HEK293 (cell line): ENCODE results near the gene PCP2.
A peak's percentile ranks its signal among the peaks of the same experiment; 100 is the strongest.

ENCODE experiments used
- CTCF ChIA-PET: fragments of 350-600 bp; formaldehyde crosslinking; extraction: SDS; loops from one replicate; lab custom pipeline; 2021; ENCODE audit warnings: antibody characterized with exemption; lab: Yijun Ruan, JAX
- POLR2A ChIA-PET: fragments of 300-600 bp; formaldehyde crosslinking; extraction: SDS; loops from one replicate; lab custom pipeline; 2020; ENCODE audit warnings: antibody characterized with exemption, inconsistent platforms; lab: Yijun Ruan, JAX
- H3K27ac ChIP-seq: fragments of 200-500 bp; sonication (Bioruptor generic); 2 replicates; pipeline ENCODE4 v1.5.1; 2014; ENCODE audit warnings: low read depth, low read length, control low read depth, inconsistent platforms; ENCODE audit errors: extremely low read depth
- H3K36me3 ChIP-seq, 2 experiments: fragments of 200-500 bp in 1 of 2; sonication (Bioruptor generic) in 1 of 2; 1 replicate in 1 of 2; 2 replicates in 1 of 2; pipeline ENCODE4 v1.5.1; 2014 to 2017; ENCODE audit warnings: inconsistent platforms in 2 of 2, low read length in 2 of 2; ENCODE audit not compliant: control insufficient read depth in 2 of 2, insufficient read depth in 1 of 2
- H3K4me1 ChIP-seq: fragments of 200-500 bp; sonication (Bioruptor generic); 2 replicates; pipeline ENCODE4 v1.5.1; 2014; ENCODE audit warnings: mild to moderate bottlenecking, low read length, inconsistent platforms; ENCODE audit not compliant: control insufficient read depth, insufficient read depth
- H3K4me3 ChIP-seq: 2 replicates; pipeline ENCODE4 v1.5.1; 2011; ENCODE audit warnings: low read depth, mild to moderate bottlenecking, control low read depth, low read length, moderate library complexity
- H3K9me3 ChIP-seq: fragments of 200-500 bp; sonication (Bioruptor generic); 2 replicates; pipeline ENCODE4 v1.5.1; 2014; ENCODE audit warnings: low read depth, low read length, inconsistent platforms; ENCODE audit not compliant: control insufficient read depth, insufficient read depth
- HOXA7 ChIP-seq: sonication (generic); formaldehyde crosslinking; IDR thresholded peaks from 2 replicates; pipeline ENCODE4 v1.8.1; 2022; ENCODE audit warnings: missing genetic modification reagents, borderline replicate concordance
- KLF10 ChIP-seq: fragments of 450-650 bp; IDR thresholded peaks from 2 replicates; pipeline ENCODE4 v1.5.1; 2018; ENCODE audit warnings: missing biosample characterization, mild to moderate bottlenecking, missing genetic modification characterization
- SCRT1 ChIP-seq: fragments of 450-650 bp; formaldehyde crosslinking; IDR thresholded peaks from 2 replicates; pipeline ENCODE4 v1.5.1; 2016; ENCODE audit warnings: missing biosample characterization, missing genetic modification characterization, borderline replicate concordance
- SCRT2 ChIP-seq: fragments of 450-650 bp; formaldehyde crosslinking; IDR thresholded peaks from 2 replicates; pipeline ENCODE4 v1.5.1; 2016; ENCODE audit warnings: missing biosample characterization, missing genetic modification characterization
- SP2 ChIP-seq: fragments of 450-650 bp; formaldehyde crosslinking; IDR thresholded peaks from 2 replicates; pipeline ENCODE4 v1.5.1; 2016; ENCODE audit warnings: missing biosample characterization, missing genetic modification characterization
- SP3 ChIP-seq: fragments of 450-650 bp; formaldehyde crosslinking; IDR thresholded peaks from 2 replicates; pipeline ENCODE4 v1.5.1; 2016; ENCODE audit warnings: missing biosample characterization, missing genetic modification characterization
- ZBTB48 ChIP-seq: fragments of 450-650 bp; formaldehyde crosslinking; IDR thresholded peaks from 2 replicates; pipeline ENCODE4 v1.5.1; 2016; ENCODE audit warnings: missing biosample characterization, missing genetic modification characterization
- ZEB2 ChIP-seq: fragments of 450-650 bp; formaldehyde crosslinking; IDR thresholded peaks from 2 replicates; pipeline ENCODE4 v1.5.1; 2016; ENCODE audit warnings: missing biosample characterization, missing genetic modification characterization
- ZNF121 ChIP-seq: fragments of 450-650 bp; formaldehyde crosslinking; IDR thresholded peaks from 2 replicates; pipeline ENCODE4 v1.5.1; 2016; ENCODE audit warnings: missing biosample characterization, missing genetic modification characterization
- ZNF202 ChIP-seq: fragments of 450-650 bp; formaldehyde crosslinking; IDR thresholded peaks from 2 replicates; pipeline ENCODE4 v1.5.1; 2016; ENCODE audit warnings: missing biosample characterization, missing genetic modification characterization, borderline replicate concordance
- ZNF223 ChIP-seq: fragments of 450-650 bp; formaldehyde crosslinking; IDR thresholded peaks from 2 replicates; pipeline ENCODE4 v1.5.1; 2016; ENCODE audit warnings: missing biosample characterization, missing genetic modification characterization
- ZNF266 ChIP-seq: fragments of 450-650 bp; formaldehyde crosslinking; IDR thresholded peaks from 2 replicates; pipeline ENCODE4 v1.5.1; 2016; ENCODE audit warnings: missing biosample characterization, missing genetic modification characterization, low read depth
- ZNF324 ChIP-seq: fragments of 450-650 bp; formaldehyde crosslinking; IDR thresholded peaks from 2 replicates; pipeline ENCODE4 v1.5.1; 2016; ENCODE audit warnings: missing biosample characterization, missing genetic modification characterization
- ZNF335 ChIP-seq: fragments of 450-650 bp; formaldehyde crosslinking; conservative IDR thresholded peaks from 2 replicates; pipeline ENCODE4 v1.5.1; 2016; ENCODE audit warnings: missing biosample characterization, missing genetic modification characterization
- ZNF416 ChIP-seq: fragments of 450-650 bp; formaldehyde crosslinking; IDR thresholded peaks from 2 replicates; pipeline ENCODE4 v1.5.1; 2016; ENCODE audit warnings: missing biosample characterization, missing genetic modification characterization
- ZNF510 ChIP-seq: fragments of 450-650 bp; formaldehyde crosslinking; IDR thresholded peaks from 2 replicates; pipeline ENCODE4 v1.5.1; 2018; ENCODE audit warnings: mild to moderate bottlenecking, missing genetic modification characterization, missing biosample characterization; ENCODE audit not compliant: insufficient replicate concordance
- ZNF514 ChIP-seq: fragments of 450-650 bp; formaldehyde crosslinking; IDR thresholded peaks from 2 replicates; pipeline ENCODE4 v1.5.1; 2016; ENCODE audit warnings: missing biosample characterization, missing genetic modification characterization
- ZNF623 ChIP-seq: fragments of 450-650 bp; formaldehyde crosslinking; IDR thresholded peaks from 2 replicates; pipeline ENCODE4 v1.5.1; 2016; ENCODE audit warnings: missing biosample characterization, missing genetic modification characterization
- ZNF664 ChIP-seq: fragments of 450-650 bp; formaldehyde crosslinking; IDR thresholded peaks from 2 replicates; pipeline ENCODE4 v1.5.1; 2016; ENCODE audit warnings: missing biosample characterization, missing genetic modification characterization
- ZSCAN23 ChIP-seq: fragments of 450-650 bp; formaldehyde crosslinking; IDR thresholded peaks from 2 replicates; pipeline ENCODE4 v1.5.1; 2016; ENCODE audit warnings: missing biosample characterization, missing genetic modification characterization
- ZSCAN30 ChIP-seq: fragments of 450-650 bp; IDR thresholded peaks from 2 replicates; pipeline ENCODE4 v1.5.1; 2018; ENCODE audit warnings: missing biosample characterization, mild to moderate bottlenecking, missing genetic modification characterization, moderate library complexity
- ZXDB ChIP-seq: fragments of 450-650 bp; formaldehyde crosslinking; IDR thresholded peaks from 2 replicates; pipeline ENCODE4 v1.5.1; 2016; ENCODE audit warnings: missing biosample characterization, missing genetic modification characterization
- TF ChIP-seq, protein P1 (sequence below): fragments of 450-650 bp; formaldehyde crosslinking; IDR thresholded peaks from 2 replicates; pipeline ENCODE4 v1.5.1; 2017; ENCODE audit warnings: missing biosample characterization, missing genetic modification characterization
- TF ChIP-seq, protein P2 (sequence below): fragments of 450-650 bp; formaldehyde crosslinking; IDR thresholded peaks from 2 replicates; pipeline ENCODE4 v1.5.1; 2016; ENCODE audit warnings: missing biosample characterization, missing genetic modification characterization, borderline replicate concordance
- TF ChIP-seq, protein P3 (sequence below): fragments of 450-650 bp; formaldehyde crosslinking; IDR thresholded peaks from 2 replicates; pipeline ENCODE4 v1.5.1; 2016; ENCODE audit warnings: missing biosample characterization, missing genetic modification characterization

The PCP2 gene

DNA sequence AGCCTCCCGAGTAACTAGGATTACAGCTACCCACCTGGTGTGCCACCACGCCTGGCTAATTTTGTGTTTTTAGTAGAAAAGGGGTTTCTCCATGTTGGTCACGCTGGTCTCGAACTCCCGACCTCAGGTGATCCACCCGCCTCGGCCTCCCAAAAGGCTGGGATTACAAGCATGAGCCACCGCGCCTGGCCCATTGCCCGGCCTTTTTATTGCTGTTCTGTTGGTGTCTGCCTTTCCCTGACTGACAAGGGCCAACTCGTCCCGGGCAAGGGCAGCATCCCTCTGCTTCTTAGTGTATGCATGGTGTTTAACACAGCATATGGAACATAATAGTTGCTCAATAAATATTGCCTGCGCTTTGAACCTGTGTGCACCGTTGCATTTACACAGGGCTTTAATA, 29.1 kb upstream of the PCP2 start:
- Histone ChIP-seq H3K4me3 (no peak overlapping the region), H3K4me1 (no peaks in the 10 kb centered on the region), H3K36me3 (no peaks in the 10 kb centered on the region), H3K9me3 (no peaks in the 10 kb centered on the region), H3K27ac (no peak overlapping the region)
- ChIA-PET POLR2A (interaction anchor here (0.7 kb wide), 1 partner anchor 81 kb away, joined by 3 read pairs; no protein-coding TSS in a partner anchor), CTCF (interaction anchor here (2.7 to 4.3 kb wide), 2 partner anchors 10 to 18 kb away, joined by 14 to 23 read pairs; partner anchors contain the start of gene TRAPPC5)
- TF ChIP-seq ZNF266: no peak
- peak; percentile 64; the same call in 1 of the 2 replicates for TF ChIP-seq ZNF664

DNA sequence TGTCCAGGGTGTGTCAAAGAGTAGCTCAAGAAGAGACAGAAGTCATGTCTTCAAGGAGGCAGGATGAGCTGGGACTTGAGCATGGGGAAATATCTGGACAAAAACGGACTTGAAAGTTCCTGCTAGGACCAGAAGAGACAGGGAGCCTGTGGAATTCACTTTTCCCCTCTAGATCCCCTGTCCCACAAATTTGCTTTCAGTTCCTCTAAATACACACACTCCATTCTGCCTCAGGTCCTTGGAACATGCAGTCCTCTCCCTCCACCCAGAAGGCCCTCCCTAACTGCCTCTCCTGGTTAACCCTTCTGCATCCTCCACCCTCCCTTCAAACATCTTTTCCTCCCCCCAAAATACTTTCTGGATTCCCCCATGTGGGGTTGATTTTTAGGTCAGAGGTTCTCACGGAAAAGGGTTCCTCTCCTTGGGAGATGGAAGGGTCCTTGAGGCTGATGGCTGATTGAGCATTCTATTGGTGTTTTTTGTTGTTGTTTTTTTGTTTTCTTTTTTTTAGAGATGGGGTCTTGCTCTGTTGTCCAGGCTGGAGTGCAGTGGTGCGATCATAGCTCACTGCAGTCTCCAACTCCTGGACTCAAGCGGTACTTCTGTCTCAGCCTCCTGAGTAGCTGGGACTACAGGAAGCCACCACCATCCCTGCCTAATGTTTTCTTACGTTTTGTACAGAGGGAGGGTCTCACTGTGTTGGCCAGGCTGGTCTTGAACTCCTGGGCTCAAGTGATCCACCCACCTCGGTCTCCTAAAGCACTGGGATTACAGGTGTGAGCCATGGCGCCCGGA, 28.4 kb upstream of the PCP2 start:
- TF ChIP-seq ZXDB: no peak
- TF ChIP-seq ZNF324: no peak
- no peak for TF ChIP-seq ZSCAN30 (tag by site-specific recombination)
- TF ChIP-seq ZSCAN23: no peak
- peak; percentile 83 for TF ChIP-seq ZNF121 (tag by site-specific recombination)
- TF ChIP-seq ZEB2: no peak
- TF ChIP-seq ZNF623 (tag by site-specific recombination): peak; percentile 39
- TF ChIP-seq HOXA7 (CRISPR knock-in tag): no peak
- POLR2A ChIA-PET: no interaction called here
- H3K9me3 ChIP-seq: no peaks in the 10 kb centered on the region
- no peak overlapping the region for H3K27ac ChIP-seq
- H3K4me3 ChIP-seq: no peak overlapping the region
- CTCF ChIA-PET: interaction anchor here (1.8 to 4.3 kb wide), 3 partner anchors 10 to 94 kb away, joined by 5 to 23 read pairs (median 14); partner anchors contain the start of gene TRAPPC5
- H3K4me1 ChIP-seq: no peaks in the 10 kb centered on the region
- no peaks in the 10 kb centered on the region for H3K36me3 ChIP-seq

DNA sequence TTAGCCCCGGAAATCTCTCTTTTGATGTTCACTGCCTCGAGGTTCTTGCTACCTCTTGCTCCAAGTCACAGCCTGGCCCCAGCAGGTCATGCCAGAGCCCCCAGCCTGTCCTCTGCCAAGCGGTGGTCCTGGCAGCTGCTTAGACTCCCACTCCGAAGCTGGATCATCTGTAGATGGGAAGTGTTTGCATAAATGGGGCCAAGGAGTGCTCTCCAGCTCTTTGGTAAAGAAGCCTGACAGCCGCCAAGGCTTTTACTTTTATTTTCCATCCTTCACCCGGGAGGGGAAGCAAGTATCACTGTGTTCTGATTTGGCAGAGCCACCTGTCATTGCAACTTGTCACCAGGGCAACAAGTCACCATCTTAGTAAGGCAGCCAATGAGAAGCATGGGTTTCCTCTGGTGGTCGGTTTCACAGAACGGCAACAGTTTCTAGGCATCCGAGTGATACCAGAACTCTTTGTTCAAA, 24.7 kb upstream of the PCP2 start:
- CTCF ChIA-PET: interaction anchor here (0.6 to 1.3 kb wide), 5 partner anchors 23 to 317 kb away, joined by 3 to 4 read pairs (median 3); partner anchors contain the start of gene TRAPPC5
- Histone ChIP-seq H3K4me3 (no peak overlapping the region), H3K27ac (no peak overlapping the region), H3K4me1 (no peaks in the 10 kb centered on the region), H3K9me3 (no peaks in the 10 kb centered on the region), H3K36me3 (no peaks in the 10 kb centered on the region)
- POLR2A ChIA-PET: no interaction called here
- TF ChIP-seq ZNF202 (tag by site-specific recombination) (no peak), ZNF223 (tag by site-specific recombination) (no peak), KLF10 (no peak), SP2 (tag by site-specific recombination) (peak; percentile 41), SCRT1 (no peak), ZNF416 (no peak), ZBTB48 (tag by site-specific recombination) (no peak), ZNF514 (tag by site-specific recombination) (no peak), SP3 (tag by site-specific recombination) (no peak), SCRT2 (tag by site-specific recombination) (0 out of 2 replicates have a peak, but pooled peaks have one; percentile 39), ZNF510 (no peak), ZNF623 (tag by site-specific recombination) (no peak), ZSCAN23 (no peak), ZNF335 (tag by site-specific recombination) (no peak)
- TF ChIP-seq, protein P1, sequence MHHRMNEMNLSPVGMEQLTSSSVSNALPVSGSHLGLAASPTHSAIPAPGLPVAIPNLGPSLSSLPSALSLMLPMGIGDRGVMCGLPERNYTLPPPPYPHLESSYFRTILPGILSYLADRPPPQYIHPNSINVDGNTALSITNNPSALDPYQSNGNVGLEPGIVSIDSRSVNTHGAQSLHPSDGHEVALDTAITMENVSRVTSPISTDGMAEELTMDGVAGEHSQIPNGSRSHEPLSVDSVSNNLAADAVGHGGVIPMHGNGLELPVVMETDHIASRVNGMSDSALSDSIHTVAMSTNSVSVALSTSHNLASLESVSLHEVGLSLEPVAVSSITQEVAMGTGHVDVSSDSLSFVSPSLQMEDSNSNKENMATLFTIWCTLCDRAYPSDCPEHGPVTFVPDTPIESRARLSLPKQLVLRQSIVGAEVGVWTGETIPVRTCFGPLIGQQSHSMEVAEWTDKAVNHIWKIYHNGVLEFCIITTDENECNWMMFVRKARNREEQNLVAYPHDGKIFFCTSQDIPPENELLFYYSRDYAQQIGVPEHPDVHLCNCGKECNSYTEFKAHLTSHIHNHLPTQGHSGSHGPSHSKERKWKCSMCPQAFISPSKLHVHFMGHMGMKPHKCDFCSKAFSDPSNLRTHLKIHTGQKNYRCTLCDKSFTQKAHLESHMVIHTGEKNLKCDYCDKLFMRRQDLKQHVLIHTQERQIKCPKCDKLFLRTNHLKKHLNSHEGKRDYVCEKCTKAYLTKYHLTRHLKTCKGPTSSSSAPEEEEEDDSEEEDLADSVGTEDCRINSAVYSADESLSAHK (tag by site-specific recombination): peak; percentile 86
- TF ChIP-seq, protein P2, sequence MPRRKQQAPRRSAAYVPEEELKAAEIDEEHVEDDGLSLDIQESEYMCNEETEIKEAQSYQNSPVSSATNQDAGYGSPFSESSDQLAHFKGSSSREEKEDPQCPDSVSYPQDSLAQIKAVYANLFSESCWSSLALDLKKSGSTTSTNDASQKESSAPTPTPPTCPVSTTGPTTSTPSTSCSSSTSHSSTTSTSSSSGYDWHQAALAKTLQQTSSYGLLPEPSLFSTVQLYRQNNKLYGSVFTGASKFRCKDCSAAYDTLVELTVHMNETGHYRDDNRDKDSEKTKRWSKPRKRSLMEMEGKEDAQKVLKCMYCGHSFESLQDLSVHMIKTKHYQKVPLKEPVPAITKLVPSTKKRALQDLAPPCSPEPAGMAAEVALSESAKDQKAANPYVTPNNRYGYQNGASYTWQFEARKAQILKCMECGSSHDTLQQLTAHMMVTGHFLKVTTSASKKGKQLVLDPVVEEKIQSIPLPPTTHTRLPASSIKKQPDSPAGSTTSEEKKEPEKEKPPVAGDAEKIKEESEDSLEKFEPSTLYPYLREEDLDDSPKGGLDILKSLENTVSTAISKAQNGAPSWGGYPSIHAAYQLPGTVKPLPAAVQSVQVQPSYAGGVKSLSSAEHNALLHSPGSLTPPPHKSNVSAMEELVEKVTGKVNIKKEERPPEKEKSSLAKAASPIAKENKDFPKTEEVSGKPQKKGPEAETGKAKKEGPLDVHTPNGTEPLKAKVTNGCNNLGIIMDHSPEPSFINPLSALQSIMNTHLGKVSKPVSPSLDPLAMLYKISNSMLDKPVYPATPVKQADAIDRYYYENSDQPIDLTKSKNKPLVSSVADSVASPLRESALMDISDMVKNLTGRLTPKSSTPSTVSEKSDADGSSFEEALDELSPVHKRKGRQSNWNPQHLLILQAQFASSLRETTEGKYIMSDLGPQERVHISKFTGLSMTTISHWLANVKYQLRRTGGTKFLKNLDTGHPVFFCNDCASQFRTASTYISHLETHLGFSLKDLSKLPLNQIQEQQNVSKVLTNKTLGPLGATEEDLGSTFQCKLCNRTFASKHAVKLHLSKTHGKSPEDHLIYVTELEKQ (tag by site-specific recombination): no peak
- TF ChIP-seq, protein P3, sequence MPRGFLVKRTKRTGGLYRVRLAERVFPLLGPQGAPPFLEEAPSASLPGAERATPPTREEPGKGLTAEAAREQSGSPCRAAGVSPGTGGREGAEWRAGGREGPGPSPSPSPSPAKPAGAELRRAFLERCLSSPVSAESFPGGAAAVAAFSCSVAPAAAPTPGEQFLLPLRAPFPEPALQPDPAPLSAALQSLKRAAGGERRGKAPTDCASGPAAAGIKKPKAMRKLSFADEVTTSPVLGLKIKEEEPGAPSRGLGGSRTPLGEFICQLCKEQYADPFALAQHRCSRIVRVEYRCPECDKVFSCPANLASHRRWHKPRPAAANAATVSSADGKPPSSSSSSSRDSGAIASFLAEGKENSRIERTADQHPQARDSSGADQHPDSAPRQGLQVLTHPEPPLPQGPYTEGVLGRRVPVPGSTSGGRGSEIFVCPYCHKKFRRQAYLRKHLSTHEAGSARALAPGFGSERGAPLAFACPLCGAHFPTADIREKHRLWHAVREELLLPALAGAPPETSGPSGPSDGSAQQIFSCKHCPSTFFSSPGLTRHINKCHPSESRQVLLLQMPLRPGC (tag by site-specific recombination): no peak
